BJ (cell line): Measurements from ENCODE around the gene FFAR3. TPM values are rescaled to one million over a fixed set of nuclear protein-coding genes. Genes with fewer than 3 reads are reported as not detected.

Source experiments
- CTCF ChIA-PET: fragments of 350-600 bp; formaldehyde crosslinking; extraction: SDS; loops from one replicate; lab custom pipeline; 2021; ENCODE audit warnings: antibody characterized with exemption, inconsistent platforms; lab: Yijun Ruan, JAX
- POLR2A ChIA-PET: fragments of 300-600 bp; sonication (Branson Sonifier 250); formaldehyde crosslinking; extraction: SDS; loops from one replicate; lab custom pipeline; 2021; ENCODE audit warnings: antibody characterized with exemption; lab: Charles Lee
- DNase-seq: peaks from one replicate; pipeline ENCODE4 v3.0.0-alpha.2; 2011; ENCODE audit warnings: low read depth
- H3K27me3 ChIP-seq: 2 replicates; pipeline ENCODE4 v1.6.0; 2011; ENCODE audit warnings: low read length; ENCODE audit not compliant: control insufficient read depth, insufficient read depth
- H3K36me3 ChIP-seq: 2 replicates; pipeline ENCODE4 v1.5.1; 2011; ENCODE audit warnings: low read length; ENCODE audit not compliant: control insufficient read depth, insufficient read depth
- H3K4me3 ChIP-seq: 2 replicates; pipeline ENCODE4 v1.5.1; 2011; ENCODE audit warnings: low read depth, mild to moderate bottlenecking, control low read depth, low read length
- polyA plus RNA-seq: library from polyadenylated mRNA; depleted of rRNA; stranded (reverse); fragments of >200 nt; gene quantifications from 2 replicates; pipeline ENCODE4 v1.2.3, GENCODE V29; 2011
- TF ChIP-seq, protein P1 (sequence below): IDR thresholded peaks from 2 replicates; pipeline ENCODE4 v1.5.1; 2011; ENCODE audit warnings: low read depth, mild to moderate bottlenecking, control low read depth, inconsistent platforms, low read length, moderate library complexity; ENCODE audit not compliant: insufficient read depth

The FFAR3 gene
- polyA plus RNA-seq, 1 experiment = not detected

DNA sequence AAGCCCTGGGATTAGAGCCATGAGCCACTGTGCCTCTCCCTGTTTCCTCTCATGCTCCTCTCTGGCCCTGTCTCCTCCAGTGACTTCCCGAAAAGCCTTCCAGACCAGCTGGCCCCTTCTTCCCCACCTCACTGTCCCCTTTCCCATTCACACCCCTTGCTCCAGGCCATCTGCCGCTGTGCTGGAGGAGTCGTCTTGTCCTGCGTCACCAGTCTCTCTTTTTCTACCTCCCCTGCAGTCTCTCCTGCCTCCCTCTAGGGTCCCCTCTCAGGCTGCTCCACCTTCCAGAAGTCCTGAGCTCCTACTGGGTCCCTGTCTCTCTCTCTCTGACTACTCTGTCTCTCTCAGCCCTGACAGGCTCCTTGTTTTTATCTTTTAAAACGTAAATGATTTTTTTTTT, 15.8 kb upstream of the FFAR3 start:
- ChIA-PET POLR2A (no interaction called here), CTCF (interaction anchor here (0.8 kb wide), 1 partner anchor 153 kb away, joined by 5 read pairs; no protein-coding TSS in a partner anchor)
- Histone ChIP-seq H3K4me3 (no peak overlapping the region), H3K27me3 (peaks cover 2% of the 10 kb centered on the region; the same call in 1 of the 2 replicates), H3K36me3 (no peaks in the 10 kb centered on the region)
- DNase-seq = no peak
- TF ChIP-seq, protein P1, sequence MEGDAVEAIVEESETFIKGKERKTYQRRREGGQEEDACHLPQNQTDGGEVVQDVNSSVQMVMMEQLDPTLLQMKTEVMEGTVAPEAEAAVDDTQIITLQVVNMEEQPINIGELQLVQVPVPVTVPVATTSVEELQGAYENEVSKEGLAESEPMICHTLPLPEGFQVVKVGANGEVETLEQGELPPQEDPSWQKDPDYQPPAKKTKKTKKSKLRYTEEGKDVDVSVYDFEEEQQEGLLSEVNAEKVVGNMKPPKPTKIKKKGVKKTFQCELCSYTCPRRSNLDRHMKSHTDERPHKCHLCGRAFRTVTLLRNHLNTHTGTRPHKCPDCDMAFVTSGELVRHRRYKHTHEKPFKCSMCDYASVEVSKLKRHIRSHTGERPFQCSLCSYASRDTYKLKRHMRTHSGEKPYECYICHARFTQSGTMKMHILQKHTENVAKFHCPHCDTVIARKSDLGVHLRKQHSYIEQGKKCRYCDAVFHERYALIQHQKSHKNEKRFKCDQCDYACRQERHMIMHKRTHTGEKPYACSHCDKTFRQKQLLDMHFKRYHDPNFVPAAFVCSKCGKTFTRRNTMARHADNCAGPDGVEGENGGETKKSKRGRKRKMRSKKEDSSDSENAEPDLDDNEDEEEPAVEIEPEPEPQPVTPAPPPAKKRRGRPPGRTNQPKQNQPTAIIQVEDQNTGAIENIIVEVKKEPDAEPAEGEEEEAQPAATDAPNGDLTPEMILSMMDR = no peak

DNA sequence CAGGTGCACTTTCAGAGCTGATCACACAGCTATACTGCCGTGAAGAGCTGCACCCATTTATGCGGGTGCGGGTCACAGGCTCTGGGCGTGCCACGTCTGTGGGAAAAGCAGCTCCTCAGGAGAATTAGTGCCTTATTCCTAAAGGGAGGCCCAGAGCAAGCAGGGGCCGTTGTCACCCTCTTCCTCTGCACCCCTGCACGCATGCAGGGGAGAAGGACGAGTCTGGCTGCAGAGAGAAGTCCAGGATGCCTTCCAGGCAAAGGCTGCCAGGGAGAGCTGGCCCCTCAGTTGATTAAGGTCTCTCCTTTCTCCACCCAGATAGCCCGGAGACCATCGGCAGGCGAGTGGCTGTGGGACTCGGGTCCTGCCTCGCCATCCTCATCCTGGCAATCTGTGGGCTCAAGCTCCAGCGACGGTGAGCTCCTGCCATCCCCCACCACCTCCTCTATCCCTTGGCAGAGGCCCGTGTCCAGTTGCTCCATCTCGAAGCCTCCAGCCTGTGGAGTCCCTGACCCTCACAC, 13.7 kb upstream of the FFAR3 start:
- CTCF ChIA-PET = no interaction called here
- POLR2A ChIA-PET = no interaction called here
- TF ChIP-seq, protein P1 = no peak
- no peak for DNase-seq
- H3K27me3 ChIP-seq = peaks cover 2% of the 10 kb centered on the region; the same call in 1 of the 2 replicates
- H3K36me3 ChIP-seq = no peaks in the 10 kb centered on the region
- no peak overlapping the region for H3K4me3 ChIP-seq

DNA sequence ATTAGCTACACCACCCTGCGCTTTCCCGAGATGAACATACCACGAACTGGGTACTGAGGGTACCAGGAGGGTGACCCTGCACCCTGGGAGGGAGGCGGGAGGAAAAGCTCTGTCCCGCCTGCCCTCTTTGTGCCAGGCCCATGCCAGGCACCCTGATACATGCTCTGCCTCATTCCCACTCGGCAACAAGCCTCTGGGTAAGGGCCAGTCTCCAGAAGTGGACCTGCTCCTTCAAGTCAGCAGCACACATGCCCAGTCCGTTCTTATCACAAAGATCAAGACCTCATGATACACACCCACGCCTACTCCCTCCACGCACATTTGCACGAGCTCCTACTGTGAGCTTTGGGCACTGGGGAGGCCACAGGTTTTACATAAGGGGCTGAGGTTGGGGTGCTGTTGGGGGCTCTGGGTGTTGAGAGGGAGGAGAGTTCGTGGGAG, 12.6 kb upstream of the FFAR3 start:
- Histone ChIP-seq H3K4me3 (no peak overlapping the region), H3K36me3 (no peaks in the 10 kb centered on the region), H3K27me3 (peaks cover 2% of the 10 kb centered on the region; the same call in 1 of the 2 replicates)
- TF ChIP-seq, protein P1 = no peak
- no peak for DNase-seq
- POLR2A ChIA-PET = no interaction called here
- CTCF ChIA-PET = interaction anchor here (0.6 kb wide), 1 partner anchor 14 kb away, joined by 3 read pairs; no protein-coding TSS in a partner anchor

DNA sequence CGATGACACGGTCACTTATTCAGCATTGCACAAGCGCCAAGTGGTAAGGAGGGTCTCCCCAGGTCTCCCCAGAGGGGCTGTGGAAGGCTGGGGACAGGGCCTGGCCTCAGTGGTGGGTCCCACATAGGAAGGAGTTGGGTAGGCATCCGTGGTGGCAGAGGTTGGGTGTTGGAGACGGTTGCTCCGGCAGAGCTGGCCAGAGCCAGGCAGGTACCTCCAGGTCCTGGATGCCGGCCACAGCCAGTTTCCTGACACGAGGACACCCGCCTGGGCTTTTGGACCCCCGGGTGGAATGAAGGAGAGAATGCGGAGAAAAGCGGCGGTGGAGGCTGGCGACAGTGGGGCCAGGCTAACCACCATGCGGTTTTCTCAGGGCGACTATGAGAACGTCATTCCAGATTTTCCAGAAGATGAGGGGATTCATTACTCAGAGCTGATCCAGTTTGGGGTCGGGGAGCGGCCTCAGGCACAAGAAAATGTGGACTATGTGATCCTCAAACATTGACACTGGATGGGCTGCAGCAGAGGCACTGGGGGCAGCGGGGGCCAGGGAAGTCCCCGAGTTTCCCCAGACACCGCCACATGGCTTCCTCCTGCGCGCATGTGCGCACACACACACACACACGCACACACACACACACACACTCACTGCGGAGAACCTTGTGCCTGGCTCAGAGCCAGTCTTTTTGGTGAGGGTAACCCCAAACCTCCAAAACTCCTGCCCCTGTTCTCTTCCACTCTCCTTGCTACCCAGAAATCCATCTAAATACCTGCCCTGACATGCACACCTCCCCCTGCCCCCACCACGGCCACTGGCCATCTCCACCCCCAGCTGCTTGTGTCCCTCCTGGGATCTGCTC, 11.8 kb upstream of the FFAR3 start:
- ChIA-PET POLR2A (no interaction called here), CTCF (interaction anchor here (0.6 kb wide), 1 partner anchor 15 kb away, joined by 3 read pairs; no protein-coding TSS in a partner anchor)
- no peak for DNase-seq
- H3K36me3 ChIP-seq = no peaks in the 10 kb centered on the region
- peaks cover 2% of the 10 kb centered on the region; the same call in 1 of the 2 replicates for H3K27me3 ChIP-seq
- H3K4me3 ChIP-seq = no peak overlapping the region
- TF ChIP-seq, protein P1 = no peak
